GM23338 (cell line): Measurements from ENCODE around the gene COQ10A. TPM values are rescaled to one million over a fixed set of nuclear protein-coding genes. Genes with fewer than 3 reads are reported as not detected.

Experiments
- ATAC-seq: fragments of 200-7000 bp; cut with Tn5 transposase; 3 replicates; pipeline ENCODE4 v1.9.1; 2020
- DNase-seq: peaks from one replicate; pipeline ENCODE4 v3.0.0-alpha.2; 2015; ENCODE audit warnings: low spot score
- H2AFZ ChIP-seq: fragments of 200-600 bp; sonication (generic); 2 replicates; pipeline ENCODE4 v1.8.0; 2016; ENCODE audit warnings: antibody characterized with exemption, mild to moderate bottlenecking, moderate library complexity
- H3F3A ChIP-seq: fragments of 200-600 bp; sonication (generic); replicated peaks from 2 replicates; pipeline ENCODE4 v1.8.0; 2017; ENCODE audit warnings: antibody characterized with exemption, mixed run types, low read depth
- H3K27ac ChIP-seq: fragments of 200-600 bp; sonication (generic); 2 replicates; pipeline ENCODE4 v1.6.1; 2016; ENCODE audit warnings: low read depth
- H3K27me3 ChIP-seq: fragments of 200-600 bp; sonication (generic); 2 replicates; pipeline ENCODE4 v1.8.0; 2016; ENCODE audit warnings: mild to moderate bottlenecking, mixed run types, moderate library complexity; ENCODE audit not compliant: insufficient read depth
- H3K36me3 ChIP-seq: fragments of 200-600 bp; sonication (generic); 2 replicates; pipeline ENCODE4 v1.8.0; 2016; ENCODE audit warnings: mild to moderate bottlenecking; ENCODE audit not compliant: insufficient read depth
- H3K4me1 ChIP-seq: fragments of 200-600 bp; sonication (generic); 2 replicates; pipeline ENCODE4 v1.8.0; 2016; ENCODE audit warnings: mild to moderate bottlenecking, moderate library complexity; ENCODE audit not compliant: insufficient read depth
- H3K4me2 ChIP-seq: fragments of 200-600 bp; sonication (generic); 2 replicates; pipeline ENCODE4 v1.7.1; 2017; ENCODE audit warnings: mixed run types
- H3K4me3 ChIP-seq: fragments of 200-600 bp; sonication (generic); 2 replicates; pipeline ENCODE4 v1.6.1; 2016; ENCODE audit warnings: mixed run types
- H3K79me2 ChIP-seq: fragments of 200-600 bp; sonication (generic); replicated peaks from 2 replicates; pipeline ENCODE4 v1.8.0; 2017; ENCODE audit warnings: mild to moderate bottlenecking; ENCODE audit not compliant: insufficient read depth
- H3K9me2 ChIP-seq: fragments of 200-600 bp; sonication (generic); 2 replicates; pipeline ENCODE4 v1.8.0; 2017; ENCODE audit not compliant: insufficient read depth
- H4K20me1 ChIP-seq: fragments of 200-600 bp; sonication (generic); replicated peaks from 2 replicates; pipeline ENCODE4 v1.8.0; 2017; ENCODE audit warnings: mild to moderate bottlenecking; ENCODE audit not compliant: insufficient read depth
- H3K27ac Mint-ChIP-seq: 2 replicates; pipeline ENCODE4 v1.8.0; 2020; ENCODE audit warnings: inconsistent platforms, mild to moderate bottlenecking, moderate library complexity, mixed read lengths
- H3K27me3 Mint-ChIP-seq: 3 replicates; pipeline ENCODE4 v1.8.0; 2022; ENCODE audit warnings: low read depth, mild to moderate bottlenecking, moderate library complexity, mixed read lengths, inconsistent platforms; ENCODE audit not compliant: insufficient read depth, poor library complexity
- H3K36me3 Mint-ChIP-seq: 3 replicates; pipeline ENCODE4 v1.8.0; 2021; ENCODE audit warnings: low read depth, mild to moderate bottlenecking, inconsistent platforms, moderate library complexity, mixed read lengths
- H3K4me1 Mint-ChIP-seq: 3 replicates; pipeline ENCODE4 v1.8.0; 2020; ENCODE audit warnings: mild to moderate bottlenecking, inconsistent platforms, mixed read lengths
- H3K4me3 Mint-ChIP-seq: 3 replicates; pipeline ENCODE4 v1.8.0; 2021; ENCODE audit warnings: moderate library complexity, mild to moderate bottlenecking, inconsistent platforms, mixed read lengths
- H3K9me3 Mint-ChIP-seq: 3 replicates; pipeline ENCODE4 v1.8.0; 2020; ENCODE audit warnings: moderate library complexity, mild to moderate bottlenecking, inconsistent platforms, mixed read lengths
- CREB1 ChIP-seq: fragments of 250-450 bp; sonication (Bioruptor Pico); IDR thresholded peaks from 2 replicates; pipeline ENCODE4 v1.5.0; 2020; ENCODE audit warnings: low read depth, mild to moderate bottlenecking, moderate library complexity
- EZH2 ChIP-seq: fragments of 200-600 bp; sonication (generic); IDR thresholded peaks from one replicate; pipeline ENCODE4 v1.8.0; 2017; ENCODE audit warnings: antibody characterized with exemption, mild to moderate bottlenecking, low read depth; ENCODE audit not compliant: unreplicated experiment
- EZH2phosphoT487 ChIP-seq: fragments of 200-600 bp; sonication (generic); IDR thresholded peaks from one replicate; pipeline ENCODE4 v1.8.1; 2018; ENCODE audit warnings: antibody characterized with exemption; ENCODE audit not compliant: unreplicated experiment
- JUNB ChIP-seq: IDR thresholded peaks from one replicate; pipeline ENCODE4 v1.6.1; 2016; ENCODE audit warnings: antibody characterized with exemption; ENCODE audit not compliant: unreplicated experiment
- POLR2AphosphoS5 ChIP-seq: IDR thresholded peaks from 2 replicates; pipeline ENCODE4 v1.6.1; 2016; ENCODE audit warnings: antibody characterized with exemption, low read depth
- STAT1 ChIP-seq: IDR thresholded peaks from one replicate; pipeline ENCODE4 v1.6.1; 2016; ENCODE audit warnings: antibody characterized with exemption; ENCODE audit not compliant: unreplicated experiment
- ZNF114 ChIP-seq: fragments of 250-450 bp; sonication (Bioruptor Pico); IDR thresholded peaks from 2 replicates; pipeline ENCODE4 v1.5.0; 2020; ENCODE audit warnings: mild to moderate bottlenecking, moderate library complexity
- ZNF331 ChIP-seq: fragments of 250-450 bp; sonication (Bioruptor Pico); IDR thresholded peaks from 2 replicates; pipeline ENCODE4 v1.5.0; 2020; ENCODE audit warnings: low read depth, mild to moderate bottlenecking, moderate library complexity
- polyA plus RNA-seq: library from polyadenylated mRNA; unstranded; fragments of >200 nt; fragmentation: Nextera tagmentation; extraction: Ambion mirVana; gene quantifications from 2 replicates; pipeline ENCODE4 v1.2.1, GENCODE V29; 2016
- total RNA-seq: library from RNA; depleted of rRNA; stranded (reverse); fragments of >200 nt; shearing (Covaris generic); gene quantifications from 2 replicates; pipeline ENCODE4 v1.2.3, GENCODE V29; 2014
- TF ChIP-seq, protein P1 (sequence below): fragments of 250-450 bp; sonication (Bioruptor Pico); IDR thresholded peaks from 2 replicates; pipeline ENCODE4 v1.5.0; 2020; ENCODE audit warnings: mild to moderate bottlenecking, moderate library complexity
- TF ChIP-seq, protein P2 (sequence below), 2 experiments: fragments of 200-600 bp in 1 of 2; sonication (generic) in 1 of 2; conservative IDR thresholded peaks; 2 replicates each; pipeline versions ENCODE4 v1.5.1 to v1.6.1; 2016 to 2017; ENCODE audit warnings: antibody characterized with exemption in 2 of 2, low read depth in 2 of 2, mild to moderate bottlenecking in 2 of 2, moderate library complexity in 1 of 2
- TF ChIP-seq, protein P3 (sequence below): IDR thresholded peaks from one replicate; pipeline ENCODE4 v1.6.1; 2018; ENCODE audit warnings: antibody characterized with exemption; ENCODE audit not compliant: unreplicated experiment
- TF ChIP-seq, protein P4 (sequence below): IDR thresholded peaks from 2 replicates; pipeline ENCODE4 v1.6.1; 2016; ENCODE audit warnings: antibody characterized with exemption

Gene COQ10A
- total and polyA plus RNA-seq, 2 experiments from 2014 or later: 12.8 to 15.2 TPM

DNA sequence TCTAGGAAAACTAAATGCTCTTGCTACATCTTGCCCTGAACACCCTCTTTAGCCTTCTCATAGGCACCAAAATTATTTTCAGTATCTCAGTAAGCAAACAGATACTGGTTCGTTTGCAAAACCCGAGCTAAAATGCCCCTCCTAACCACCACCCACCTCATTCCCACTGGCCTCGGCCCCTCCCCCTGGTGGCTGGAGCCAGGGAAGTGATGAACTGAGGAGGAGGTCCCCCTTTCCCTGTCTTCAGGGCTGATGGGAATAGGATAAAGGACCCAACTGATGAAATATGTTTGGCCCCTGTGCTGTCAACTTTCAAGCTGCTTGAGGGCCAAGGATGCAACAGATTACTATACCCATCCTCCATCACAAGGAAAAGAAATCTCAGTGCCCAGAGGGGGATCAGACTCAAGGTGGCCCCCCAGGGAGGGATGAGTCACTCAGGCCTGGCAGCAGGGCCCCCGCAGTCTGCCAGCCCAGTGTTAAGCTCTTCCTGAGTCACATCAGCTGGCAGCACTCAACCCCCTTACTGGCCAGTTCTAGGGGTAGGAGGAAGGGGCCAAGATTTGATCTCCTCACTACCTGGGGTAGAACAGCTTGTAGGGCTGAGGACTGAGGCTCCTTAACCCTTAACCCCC lies 10.3 kb upstream of the COQ10A start (continued):
- TF ChIP-seq, protein P1, sequence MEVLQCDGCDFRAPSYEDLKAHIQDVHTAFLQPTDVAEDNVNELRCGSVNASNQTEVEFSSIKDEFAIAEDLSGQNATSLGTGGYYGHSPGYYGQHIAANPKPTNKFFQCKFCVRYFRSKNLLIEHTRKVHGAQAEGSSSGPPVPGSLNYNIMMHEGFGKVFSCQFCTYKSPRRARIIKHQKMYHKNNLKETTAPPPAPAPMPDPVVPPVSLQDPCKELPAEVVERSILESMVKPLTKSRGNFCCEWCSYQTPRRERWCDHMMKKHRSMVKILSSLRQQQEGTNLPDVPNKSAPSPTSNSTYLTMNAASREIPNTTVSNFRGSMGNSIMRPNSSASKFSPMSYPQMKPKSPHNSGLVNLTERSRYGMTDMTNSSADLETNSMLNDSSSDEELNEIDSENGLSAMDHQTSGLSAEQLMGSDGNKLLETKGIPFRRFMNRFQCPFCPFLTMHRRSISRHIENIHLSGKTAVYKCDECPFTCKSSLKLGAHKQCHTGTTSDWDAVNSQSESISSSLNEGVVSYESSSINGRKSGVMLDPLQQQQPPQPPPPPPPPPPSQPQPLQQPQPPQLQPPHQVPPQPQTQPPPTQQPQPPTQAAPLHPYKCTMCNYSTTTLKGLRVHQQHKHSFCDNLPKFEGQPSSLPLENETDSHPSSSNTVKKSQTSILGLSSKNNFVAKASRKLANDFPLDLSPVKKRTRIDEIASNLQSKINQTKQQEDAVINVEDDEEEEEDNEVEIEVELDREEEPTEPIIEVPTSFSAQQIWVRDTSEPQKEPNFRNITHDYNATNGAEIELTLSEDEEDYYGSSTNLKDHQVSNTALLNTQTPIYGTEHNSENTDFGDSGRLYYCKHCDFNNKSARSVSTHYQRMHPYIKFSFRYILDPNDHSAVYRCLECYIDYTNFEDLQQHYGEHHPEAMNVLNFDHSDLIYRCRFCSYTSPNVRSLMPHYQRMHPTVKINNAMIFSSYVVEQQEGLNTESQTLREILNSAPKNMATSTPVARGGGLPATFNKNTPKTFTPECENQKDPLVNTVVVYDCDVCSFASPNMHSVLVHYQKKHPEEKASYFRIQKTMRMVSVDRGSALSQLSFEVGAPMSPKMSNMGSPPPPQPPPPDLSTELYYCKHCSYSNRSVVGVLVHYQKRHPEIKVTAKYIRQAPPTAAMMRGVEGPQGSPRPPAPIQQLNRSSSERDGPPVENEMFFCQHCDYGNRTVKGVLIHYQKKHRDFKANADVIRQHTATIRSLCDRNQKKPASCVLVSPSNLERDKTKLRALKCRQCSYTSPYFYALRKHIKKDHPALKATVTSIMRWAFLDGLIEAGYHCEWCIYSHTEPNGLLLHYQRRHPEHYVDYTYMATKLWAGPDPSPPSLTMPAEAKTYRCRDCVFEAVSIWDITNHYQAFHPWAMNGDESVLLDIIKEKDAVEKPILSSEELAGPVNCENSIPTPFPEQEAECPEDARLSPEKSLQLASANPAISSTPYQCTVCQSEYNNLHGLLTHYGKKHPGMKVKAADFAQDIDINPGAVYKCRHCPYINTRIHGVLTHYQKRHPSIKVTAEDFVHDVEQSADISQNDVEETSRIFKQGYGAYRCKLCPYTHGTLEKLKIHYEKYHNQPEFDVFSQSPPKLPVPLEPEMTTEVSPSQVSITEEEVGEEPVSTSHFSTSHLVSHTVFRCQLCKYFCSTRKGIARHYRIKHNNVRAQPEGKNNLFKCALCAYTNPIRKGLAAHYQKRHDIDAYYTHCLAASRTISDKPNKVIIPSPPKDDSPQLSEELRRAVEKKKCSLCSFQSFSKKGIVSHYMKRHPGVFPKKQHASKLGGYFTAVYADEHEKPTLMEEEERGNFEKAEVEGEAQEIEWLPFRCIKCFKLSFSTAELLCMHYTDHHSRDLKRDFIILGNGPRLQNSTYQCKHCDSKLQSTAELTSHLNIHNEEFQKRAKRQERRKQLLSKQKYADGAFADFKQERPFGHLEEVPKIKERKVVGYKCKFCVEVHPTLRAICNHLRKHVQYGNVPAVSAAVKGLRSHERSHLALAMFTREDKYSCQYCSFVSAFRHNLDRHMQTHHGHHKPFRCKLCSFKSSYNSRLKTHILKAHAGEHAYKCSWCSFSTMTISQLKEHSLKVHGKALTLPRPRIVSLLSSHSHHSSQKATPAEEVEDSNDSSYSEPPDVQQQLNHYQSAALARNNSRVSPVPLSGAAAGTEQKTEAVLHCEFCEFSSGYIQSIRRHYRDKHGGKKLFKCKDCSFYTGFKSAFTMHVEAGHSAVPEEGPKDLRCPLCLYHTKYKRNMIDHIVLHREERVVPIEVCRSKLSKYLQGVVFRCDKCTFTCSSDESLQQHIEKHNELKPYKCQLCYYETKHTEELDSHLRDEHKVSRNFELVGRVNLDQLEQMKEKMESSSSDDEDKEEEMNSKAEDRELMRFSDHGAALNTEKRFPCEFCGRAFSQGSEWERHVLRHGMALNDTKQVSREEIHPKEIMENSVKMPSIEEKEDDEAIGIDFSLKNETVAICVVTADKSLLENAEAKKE: no peak

DNA sequence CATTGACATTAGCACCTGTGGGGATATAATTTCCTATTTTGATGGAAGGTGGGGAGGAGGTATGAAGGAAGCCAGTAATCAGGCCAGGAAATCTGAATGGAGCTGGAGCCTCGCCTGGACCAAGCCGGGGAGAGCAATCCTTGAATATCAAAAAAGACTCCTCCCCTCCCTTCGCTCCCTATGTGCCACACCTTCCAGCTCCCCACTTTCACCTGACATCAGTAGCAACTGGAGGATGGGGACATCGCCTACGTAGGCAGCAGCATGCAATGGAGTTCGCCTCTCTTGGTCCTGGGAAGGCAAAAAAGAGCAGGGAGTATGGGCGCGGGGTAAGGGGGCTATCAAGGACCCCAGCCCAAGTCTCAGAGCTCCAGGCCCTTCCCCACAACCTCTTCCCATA lies 9.7 kb upstream of the COQ10A start:
- peaks cover 43% of the 10 kb centered on the region for H3K36me3 ChIP-seq
- peaks cover 27% of the 10 kb centered on the region for H3F3A ChIP-seq
- peaks cover 13% of the 10 kb centered on the region; the same call in 1 of the 2 replicates for H3K79me2 ChIP-seq
- ATAC-seq: peak; percentile 17
- peaks cover 16% of the 10 kb centered on the region for H4K20me1 ChIP-seq
- peaks cover 18% of the 10 kb centered on the region for H3K4me1 Mint-ChIP-seq
- H3K27ac ChIP-seq: no peak overlapping the region; the same call in 1 of the 2 replicates
- TF ChIP-seq POLR2AphosphoS5 (no peak), CREB1 (CRISPR knock-in tag) (no peak), ZNF114 (no peak), ZNF331 (no peak), STAT1 (no peak), JUNB (no peak), EZH2phosphoT487 (no peak), EZH2 (no peak)
- TF ChIP-seq, protein P2, sequence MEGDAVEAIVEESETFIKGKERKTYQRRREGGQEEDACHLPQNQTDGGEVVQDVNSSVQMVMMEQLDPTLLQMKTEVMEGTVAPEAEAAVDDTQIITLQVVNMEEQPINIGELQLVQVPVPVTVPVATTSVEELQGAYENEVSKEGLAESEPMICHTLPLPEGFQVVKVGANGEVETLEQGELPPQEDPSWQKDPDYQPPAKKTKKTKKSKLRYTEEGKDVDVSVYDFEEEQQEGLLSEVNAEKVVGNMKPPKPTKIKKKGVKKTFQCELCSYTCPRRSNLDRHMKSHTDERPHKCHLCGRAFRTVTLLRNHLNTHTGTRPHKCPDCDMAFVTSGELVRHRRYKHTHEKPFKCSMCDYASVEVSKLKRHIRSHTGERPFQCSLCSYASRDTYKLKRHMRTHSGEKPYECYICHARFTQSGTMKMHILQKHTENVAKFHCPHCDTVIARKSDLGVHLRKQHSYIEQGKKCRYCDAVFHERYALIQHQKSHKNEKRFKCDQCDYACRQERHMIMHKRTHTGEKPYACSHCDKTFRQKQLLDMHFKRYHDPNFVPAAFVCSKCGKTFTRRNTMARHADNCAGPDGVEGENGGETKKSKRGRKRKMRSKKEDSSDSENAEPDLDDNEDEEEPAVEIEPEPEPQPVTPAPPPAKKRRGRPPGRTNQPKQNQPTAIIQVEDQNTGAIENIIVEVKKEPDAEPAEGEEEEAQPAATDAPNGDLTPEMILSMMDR (conservative IDR thresholded peaks at IDR 0.05; ENCODE audit: low read depth in 2 of 2): no peak
- TF ChIP-seq, protein P3, sequence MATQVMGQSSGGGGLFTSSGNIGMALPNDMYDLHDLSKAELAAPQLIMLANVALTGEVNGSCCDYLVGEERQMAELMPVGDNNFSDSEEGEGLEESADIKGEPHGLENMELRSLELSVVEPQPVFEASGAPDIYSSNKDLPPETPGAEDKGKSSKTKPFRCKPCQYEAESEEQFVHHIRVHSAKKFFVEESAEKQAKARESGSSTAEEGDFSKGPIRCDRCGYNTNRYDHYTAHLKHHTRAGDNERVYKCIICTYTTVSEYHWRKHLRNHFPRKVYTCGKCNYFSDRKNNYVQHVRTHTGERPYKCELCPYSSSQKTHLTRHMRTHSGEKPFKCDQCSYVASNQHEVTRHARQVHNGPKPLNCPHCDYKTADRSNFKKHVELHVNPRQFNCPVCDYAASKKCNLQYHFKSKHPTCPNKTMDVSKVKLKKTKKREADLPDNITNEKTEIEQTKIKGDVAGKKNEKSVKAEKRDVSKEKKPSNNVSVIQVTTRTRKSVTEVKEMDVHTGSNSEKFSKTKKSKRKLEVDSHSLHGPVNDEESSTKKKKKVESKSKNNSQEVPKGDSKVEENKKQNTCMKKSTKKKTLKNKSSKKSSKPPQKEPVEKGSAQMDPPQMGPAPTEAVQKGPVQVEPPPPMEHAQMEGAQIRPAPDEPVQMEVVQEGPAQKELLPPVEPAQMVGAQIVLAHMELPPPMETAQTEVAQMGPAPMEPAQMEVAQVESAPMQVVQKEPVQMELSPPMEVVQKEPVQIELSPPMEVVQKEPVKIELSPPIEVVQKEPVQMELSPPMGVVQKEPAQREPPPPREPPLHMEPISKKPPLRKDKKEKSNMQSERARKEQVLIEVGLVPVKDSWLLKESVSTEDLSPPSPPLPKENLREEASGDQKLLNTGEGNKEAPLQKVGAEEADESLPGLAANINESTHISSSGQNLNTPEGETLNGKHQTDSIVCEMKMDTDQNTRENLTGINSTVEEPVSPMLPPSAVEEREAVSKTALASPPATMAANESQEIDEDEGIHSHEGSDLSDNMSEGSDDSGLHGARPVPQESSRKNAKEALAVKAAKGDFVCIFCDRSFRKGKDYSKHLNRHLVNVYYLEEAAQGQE: no peak
- TF ChIP-seq, protein P4, sequence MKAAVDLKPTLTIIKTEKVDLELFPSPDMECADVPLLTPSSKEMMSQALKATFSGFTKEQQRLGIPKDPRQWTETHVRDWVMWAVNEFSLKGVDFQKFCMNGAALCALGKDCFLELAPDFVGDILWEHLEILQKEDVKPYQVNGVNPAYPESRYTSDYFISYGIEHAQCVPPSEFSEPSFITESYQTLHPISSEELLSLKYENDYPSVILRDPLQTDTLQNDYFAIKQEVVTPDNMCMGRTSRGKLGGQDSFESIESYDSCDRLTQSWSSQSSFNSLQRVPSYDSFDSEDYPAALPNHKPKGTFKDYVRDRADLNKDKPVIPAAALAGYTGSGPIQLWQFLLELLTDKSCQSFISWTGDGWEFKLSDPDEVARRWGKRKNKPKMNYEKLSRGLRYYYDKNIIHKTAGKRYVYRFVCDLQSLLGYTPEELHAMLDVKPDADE: no peak
- H3K27ac Mint-ChIP-seq: peak overlapping the region; percentile 29; the same call in 1 of the 2 replicates
- H3K4me1 ChIP-seq: peaks cover 17% of the 10 kb centered on the region
- peaks cover 17% of the 10 kb centered on the region for H3K27me3 Mint-ChIP-seq
- H3K9me2 ChIP-seq: no peaks in the 10 kb centered on the region
- H3K36me3 Mint-ChIP-seq: peaks cover 45% of the 10 kb centered on the region
- peak overlapping the region; percentile 95 for H3K4me3 ChIP-seq
- peak overlapping the region; percentile 94 for H3K4me3 Mint-ChIP-seq
- peak; percentile 43 for DNase-seq
- no peaks in the 10 kb centered on the region for H3K27me3 ChIP-seq
- peak overlapping the region; percentile 99 for H3K4me2 ChIP-seq
- H3K9me3 Mint-ChIP-seq: no peaks in the 10 kb centered on the region; the same call in 1 of the 3 replicates
- H2AFZ ChIP-seq: peak overlapping the region; percentile 84; the same call in 1 of the 2 replicates
